GM08714 (cell line): Measurements from ENCODE around the gene GLRB.
"Not testable (repeated sequence)": the region's sequence is repeated elsewhere in the genome, so short reads cannot be mapped to it uniquely, and the experiment has no call there.

Experiments used
- H3K4me3 ChIP-seq: fragments of 200-500 bp; sonication (Bioruptor generic); 2 replicates; pipeline ENCODE4 v1.5.1; 2014; ENCODE audit warnings: mild to moderate bottlenecking, low read length, inconsistent platforms
- ZNF274 ChIP-seq: IDR thresholded peaks from 2 replicates; pipeline ENCODE4 v1.6.1; 2012; ENCODE audit warnings: mild to moderate bottlenecking, low read depth, low read length

GLRB gene

GRCh38 chr4:157095716-157096115 is 19.8 kb downstream of the GLRB start:
- no peak for TF ChIP-seq ZNF274
- no peak overlapping the region for H3K4me3 ChIP-seq

- no peak overlapping the region for H3K4me3 ChIP-seq
- no peak for TF ChIP-seq ZNF274
These were observed 20.5 kb downstream of the GLRB start for GRCh38 chr4:157096439-157096838.

DNA sequence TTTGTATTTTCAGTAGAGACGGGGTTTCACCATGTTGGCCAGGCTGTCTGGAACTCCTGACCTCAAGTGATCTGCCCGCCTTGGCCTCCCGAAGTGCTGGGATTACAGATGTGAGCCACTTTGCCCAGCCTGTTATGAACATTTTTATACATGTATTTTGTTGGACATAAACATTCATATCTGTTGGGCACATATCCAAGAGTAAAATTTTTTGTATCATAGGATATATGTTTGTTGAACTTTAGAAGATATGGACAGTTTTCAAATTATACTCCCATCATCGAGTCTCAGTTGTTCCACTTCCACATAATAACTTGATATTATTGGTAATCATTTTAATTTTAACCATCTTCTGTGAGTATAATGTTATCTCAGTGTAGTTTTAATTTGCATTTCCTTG is 23.6 kb downstream of the GLRB start:
- TF ChIP-seq ZNF274 = no peak
- H3K4me3 ChIP-seq = no peak overlapping the region

- no peak for TF ChIP-seq ZNF274
- no peak overlapping the region for H3K4me3 ChIP-seq
These were observed 28.6 kb downstream of the GLRB start for GRCh38 chr4:157104541-157104940.

GRCh38 chr4:157114671-157115070 is 38.7 kb downstream of the GLRB start:
- TF ChIP-seq ZNF274 = no peak
- no peak overlapping the region for H3K4me3 ChIP-seq

DNA sequence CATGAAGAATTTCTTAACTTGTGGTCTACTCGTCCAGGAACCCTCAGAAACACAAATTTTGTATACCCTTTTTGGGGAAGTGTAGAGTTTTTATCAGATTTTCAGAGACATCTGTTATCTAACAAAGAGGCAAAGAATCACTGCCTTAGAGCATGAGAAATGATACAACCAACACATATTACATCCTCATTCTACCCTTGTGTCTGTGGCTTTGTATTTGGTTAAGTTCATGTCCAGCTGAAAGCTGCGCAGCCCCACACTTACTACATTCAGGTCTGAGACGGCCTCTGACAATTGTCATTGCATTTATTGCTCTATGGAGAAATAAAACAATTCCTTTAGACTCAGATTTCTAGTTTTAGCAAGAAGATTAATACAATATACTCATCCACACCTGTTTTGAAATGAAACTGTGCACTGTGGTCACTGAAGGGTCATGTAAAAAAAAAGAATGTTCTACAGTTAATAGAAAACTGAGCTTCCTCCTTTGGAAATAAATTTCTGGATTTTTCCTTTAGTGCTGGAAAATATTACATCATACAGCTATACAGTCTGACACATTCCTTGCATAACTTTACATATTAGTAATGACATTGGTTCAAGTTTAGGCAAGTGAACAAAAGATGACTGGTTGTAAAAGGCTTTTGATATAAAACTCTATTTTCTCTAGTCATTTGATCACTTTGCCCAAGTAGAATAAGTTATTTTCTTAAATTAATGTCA is 39.8 kb downstream of the GLRB start:
- no peak for TF ChIP-seq ZNF274
- no peak overlapping the region for H3K4me3 ChIP-seq

DNA sequence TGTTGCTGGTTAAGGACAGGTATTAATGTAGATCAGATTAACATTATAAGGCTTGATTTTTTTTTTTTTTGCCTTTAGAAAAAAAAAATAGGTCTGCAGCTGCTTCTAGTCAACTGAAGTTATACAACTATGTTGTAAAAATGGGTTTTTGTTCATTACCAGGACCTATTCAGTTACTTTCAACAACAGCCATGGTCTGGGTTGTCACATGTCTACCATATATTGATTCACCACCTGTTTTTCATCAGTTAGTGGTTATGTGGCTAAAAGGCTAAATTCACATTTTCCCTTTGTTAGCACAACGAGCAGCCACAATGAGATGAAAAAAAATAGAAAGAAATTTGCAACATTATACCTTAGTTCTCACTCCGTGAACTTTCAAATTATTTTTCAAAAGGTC is 45.5 kb downstream of the GLRB start:
- TF ChIP-seq ZNF274 = no peak
- no peak overlapping the region for H3K4me3 ChIP-seq

DNA sequence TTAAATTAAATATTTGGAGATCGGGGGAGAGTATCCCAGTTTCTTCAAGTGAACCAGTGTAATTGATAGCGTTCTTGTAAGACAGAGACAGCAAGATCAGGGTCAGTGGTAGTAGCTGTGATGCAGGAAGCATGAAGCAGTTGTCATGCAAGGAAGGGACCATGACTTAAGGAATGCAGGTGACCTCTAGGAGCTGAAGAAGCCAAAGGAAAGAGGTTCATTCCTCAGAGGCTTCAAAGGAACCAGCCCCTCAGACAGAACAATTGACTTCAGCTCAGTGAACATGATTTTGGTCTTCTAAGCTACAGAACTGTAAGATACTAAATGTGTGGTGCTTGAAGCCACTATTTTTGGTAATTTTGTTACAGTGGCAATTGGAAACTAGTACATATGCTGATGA is 51.6 kb downstream of the GLRB start:
- no peak overlapping the region for H3K4me3 ChIP-seq
- TF ChIP-seq ZNF274 = no peak

DNA sequence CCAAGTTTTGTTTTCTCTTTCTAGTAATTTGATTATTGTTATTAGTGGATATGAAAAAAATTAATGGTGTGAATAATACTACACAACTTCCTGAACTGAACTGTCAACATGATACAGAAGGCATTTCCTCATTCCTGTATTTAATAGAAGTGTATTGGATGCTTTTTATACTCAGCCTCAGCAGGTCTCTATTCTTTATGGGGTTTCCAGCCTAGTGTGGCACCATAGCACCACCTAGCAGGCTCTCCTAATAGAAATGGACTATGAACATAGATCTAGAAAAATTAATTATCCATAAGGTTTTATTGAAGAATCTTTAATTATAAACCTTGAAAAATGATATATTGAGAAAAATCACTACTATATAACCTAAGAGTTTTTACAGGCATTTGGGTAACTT is 52.4 kb downstream of the GLRB start:
- H3K4me3 ChIP-seq = no peak overlapping the region
- TF ChIP-seq ZNF274 = no peak

GRCh38 chr4:157141976-157142375 is 66.0 kb downstream of the GLRB start:
- H3K4me3 ChIP-seq = no peak overlapping the region
- no peak for TF ChIP-seq ZNF274

GRCh38 chr4:157143369-157143768 is 67.4 kb downstream of the GLRB start:
- TF ChIP-seq ZNF274 = no peak
- no peak overlapping the region for H3K4me3 ChIP-seq

DNA sequence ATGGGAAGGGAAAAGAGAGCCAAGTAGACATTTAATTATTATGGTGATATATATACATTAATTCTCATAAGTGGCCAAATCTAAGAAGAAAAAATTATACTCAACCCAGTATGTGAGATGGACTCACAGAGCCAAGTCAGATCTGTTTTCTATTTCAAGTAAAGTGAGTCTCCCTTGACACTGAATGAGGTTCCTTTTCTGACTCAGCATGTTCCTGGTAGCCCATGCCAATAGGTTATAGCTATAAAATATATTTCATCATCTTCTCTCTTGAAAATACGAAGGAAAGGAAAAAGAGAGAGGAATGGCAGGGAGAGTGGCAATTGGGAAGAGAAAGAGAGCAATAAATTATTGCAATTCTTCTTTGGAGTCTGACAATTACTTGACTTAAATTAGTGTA is 75.8 kb downstream of the GLRB start:
- no peak for TF ChIP-seq ZNF274
- H3K4me3 ChIP-seq = no peak overlapping the region

- no peak overlapping the region for H3K4me3 ChIP-seq
- no peak for TF ChIP-seq ZNF274
These were observed 90.1 kb downstream of the GLRB start for GRCh38 chr4:157165935-157166610.

DNA sequence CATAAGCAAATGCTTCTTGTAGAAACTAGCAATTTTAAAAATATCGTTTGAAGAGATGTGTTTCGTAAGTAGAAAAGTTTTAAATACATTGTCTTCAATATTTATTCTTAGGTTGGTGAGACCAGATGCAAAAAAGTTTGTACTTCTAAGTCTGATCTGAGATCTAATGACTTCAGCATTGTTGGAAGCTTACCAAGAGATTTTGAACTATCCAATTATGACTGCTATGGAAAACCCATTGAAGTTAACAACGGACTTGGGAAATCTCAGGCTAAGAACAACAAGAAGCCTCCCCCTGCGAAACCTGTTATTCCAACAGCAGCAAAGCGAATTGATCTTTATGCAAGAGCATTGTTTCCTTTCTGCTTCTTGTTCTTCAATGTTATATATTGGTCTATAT is 94.4 kb downstream of the GLRB start:
- TF ChIP-seq ZNF274 = no peak
- no peak overlapping the region for H3K4me3 ChIP-seq

GRCh38 chr4:157172011-157172410 is 96.1 kb downstream of the GLRB start:
- H3K4me3 ChIP-seq = no peak overlapping the region
- TF ChIP-seq ZNF274 = no peak

- H3K4me3 ChIP-seq = not testable (repeated sequence)
These were observed 104.3 kb downstream of the GLRB start for GRCh38 chr4:157180268-157180667.
